HepG2 (cell line): ENCODE data around the gene SLC44A4. TPM values are rescaled to one million over a fixed set of nuclear protein-coding genes. Genes with fewer than 3 reads are reported as not detected.
A peak's percentile ranks its signal among the peaks of the same experiment; 100 is the strongest.

Experiments
- ASH2L ChIP-seq: fragments of 300-600, 200-600 bp; sonication (generic); IDR thresholded peaks from 2 replicates; pipeline ENCODE4 v1.7.0; 2017; ENCODE audit warnings: low read depth, mild to moderate bottlenecking, moderate library complexity, mixed read lengths, low read length; ENCODE audit not compliant: insufficient read length
- ATF7-NPFF ChIP-seq: sonication (generic); formaldehyde crosslinking; IDR thresholded peaks from 2 replicates; pipeline ENCODE4 v1.8.1; 2023; ENCODE audit warnings: mild to moderate bottlenecking, low read depth, missing genetic modification reagents, moderate library complexity
- CENPX ChIP-seq: sonication (generic); formaldehyde crosslinking; IDR thresholded peaks from 2 replicates; pipeline ENCODE4 v1.9.0; 2021; ENCODE audit warnings: mild to moderate bottlenecking, missing genetic modification reagents, moderate library complexity
- GABPB1 ChIP-seq: IDR thresholded peaks from 2 replicates; pipeline ENCODE4 v1.6.1; 2016; ENCODE audit warnings: mild to moderate bottlenecking, missing genetic modification reagents, moderate library complexity, missing compliant biosample characterization
- KDM4B ChIP-seq: sonication (generic); formaldehyde crosslinking; IDR thresholded peaks from 2 replicates; pipeline ENCODE4 v1.4.0; 2020; ENCODE audit warnings: missing genetic modification reagents
- MED1 ChIP-seq: sonication (generic); formaldehyde crosslinking; IDR thresholded peaks from 2 replicates; pipeline ENCODE4 v1.4.0; 2020; ENCODE audit warnings: missing genetic modification reagents
- RBAK ChIP-seq: sonication (generic); formaldehyde crosslinking; IDR thresholded peaks from 2 replicates; pipeline ENCODE4 v1.5.1; 2020; ENCODE audit warnings: mild to moderate bottlenecking, missing genetic modification reagents
- RFX3 ChIP-seq: IDR thresholded peaks from 2 replicates; pipeline ENCODE4 v1.6.1; 2016; ENCODE audit warnings: missing biosample characterization, missing genetic modification reagents
- ZFX ChIP-seq: sonication (generic); formaldehyde crosslinking; IDR thresholded peaks from 2 replicates; pipeline ENCODE4 v1.4.0; 2020; ENCODE audit warnings: mild to moderate bottlenecking, low read depth, missing genetic modification reagents, moderate library complexity
- ZNF44 ChIP-seq: sonication (generic); formaldehyde crosslinking; IDR thresholded peaks from 2 replicates; pipeline ENCODE4 v1.5.1; 2020; ENCODE audit warnings: mild to moderate bottlenecking, missing genetic modification reagents
- polyA plus RNA-seq, 8 experiments: library from polyadenylated mRNA; depleted of rRNA in 3 of 8; stranded (reverse) in 7 of 8; unstranded in 1 of 8; fragments of >200 nt; fragmentation: Illumina TruSeq in 4 of 8; extraction: Trizol in 4 of 8; gene quantifications; 2 replicates each; pipeline versions ENCODE4 v1.2.1 to v1.2.3, GENCODE V29; 2011 to 2016; ENCODE audit warnings: low read depth in 4 of 8, missing spikeins in 1 of 8, mixed read lengths in 1 of 8; ENCODE audit not compliant: insufficient read depth in 1 of 8
- total RNA-seq, 5 experiments: library from RNA; depleted of rRNA; stranded (reverse); fragments of >200 nt; fragmentation: Illumina TruSeq; extraction: Trizol; gene quantifications; 2 replicates each; pipeline ENCODE4 v1.2.3, GENCODE V29; 2016; ENCODE audit warnings: low read depth in 1 of 5
- TF ChIP-seq, protein P1 (sequence below): sonication (generic); formaldehyde crosslinking; IDR thresholded peaks from 2 replicates; pipeline ENCODE4 v1.4.0; 2020; ENCODE audit warnings: missing genetic modification reagents
- TF ChIP-seq, protein P2 (sequence below): sonication (generic); formaldehyde crosslinking; IDR thresholded peaks from 2 replicates; pipeline ENCODE4 v1.4.0; 2020; ENCODE audit warnings: low read depth, missing genetic modification reagents
- TF ChIP-seq, protein P3 (sequence below): sonication (generic); formaldehyde crosslinking; IDR thresholded peaks from 2 replicates; pipeline ENCODE4 v1.9.0; 2022; ENCODE audit warnings: missing genetic modification reagents, mild to moderate bottlenecking, borderline replicate concordance
- TF ChIP-seq, protein P4 (sequence below): sonication (generic); formaldehyde crosslinking; IDR thresholded peaks from 2 replicates; pipeline ENCODE4 v1.5.1; 2020; ENCODE audit warnings: missing genetic modification reagents, mild to moderate bottlenecking, borderline replicate concordance
- TF ChIP-seq, protein P5 (sequence below): IDR thresholded peaks from 2 replicates; pipeline ENCODE4 v1.6.1; 2012; ENCODE audit warnings: low read depth, low read length, improper control_type of control experiment

The SLC44A4 gene
- total and polyA plus RNA-seq, 2 of the 13 experiments (the other 11 are each of a cell fraction or from before 2014, with no cell fraction given), result 3.5 to 5.9 TPM

DNA sequence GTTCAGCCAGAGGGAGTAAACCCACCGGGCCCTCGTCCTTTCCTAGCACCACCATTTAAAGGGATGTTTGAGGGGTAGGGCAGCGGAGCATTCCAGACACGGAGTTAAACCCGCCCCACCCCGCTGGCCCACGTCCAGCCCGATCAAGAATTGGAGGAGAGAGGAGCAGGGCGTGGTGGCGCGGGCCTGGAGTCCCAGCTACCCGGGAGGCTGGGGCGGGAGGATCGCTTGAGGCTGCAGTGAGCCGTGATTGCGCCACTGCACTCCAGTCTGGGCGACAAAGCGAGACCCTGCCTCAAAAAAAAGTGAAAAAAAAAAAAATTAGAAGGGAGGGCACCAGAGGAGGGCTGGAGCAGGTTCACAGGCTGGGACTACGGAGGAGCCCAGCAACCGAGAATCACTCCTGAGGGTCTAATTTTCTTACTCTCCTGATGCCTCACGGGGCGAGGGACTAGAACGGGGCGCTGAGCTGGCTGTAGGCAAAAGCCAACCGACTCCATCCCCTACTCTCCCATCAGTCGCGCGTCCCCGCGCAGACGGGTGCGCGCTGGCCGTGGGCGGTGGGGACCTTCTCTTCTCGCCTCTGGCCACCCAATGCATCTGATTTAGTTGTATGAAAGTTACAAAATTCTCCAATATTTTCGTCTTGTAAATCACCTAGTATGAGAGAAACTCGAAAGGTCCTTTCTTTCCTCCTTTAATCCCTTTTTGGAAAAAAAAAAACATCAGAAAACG is 57.3 kb downstream of the SLC44A4 start (continued):
- TF ChIP-seq, protein P1, sequence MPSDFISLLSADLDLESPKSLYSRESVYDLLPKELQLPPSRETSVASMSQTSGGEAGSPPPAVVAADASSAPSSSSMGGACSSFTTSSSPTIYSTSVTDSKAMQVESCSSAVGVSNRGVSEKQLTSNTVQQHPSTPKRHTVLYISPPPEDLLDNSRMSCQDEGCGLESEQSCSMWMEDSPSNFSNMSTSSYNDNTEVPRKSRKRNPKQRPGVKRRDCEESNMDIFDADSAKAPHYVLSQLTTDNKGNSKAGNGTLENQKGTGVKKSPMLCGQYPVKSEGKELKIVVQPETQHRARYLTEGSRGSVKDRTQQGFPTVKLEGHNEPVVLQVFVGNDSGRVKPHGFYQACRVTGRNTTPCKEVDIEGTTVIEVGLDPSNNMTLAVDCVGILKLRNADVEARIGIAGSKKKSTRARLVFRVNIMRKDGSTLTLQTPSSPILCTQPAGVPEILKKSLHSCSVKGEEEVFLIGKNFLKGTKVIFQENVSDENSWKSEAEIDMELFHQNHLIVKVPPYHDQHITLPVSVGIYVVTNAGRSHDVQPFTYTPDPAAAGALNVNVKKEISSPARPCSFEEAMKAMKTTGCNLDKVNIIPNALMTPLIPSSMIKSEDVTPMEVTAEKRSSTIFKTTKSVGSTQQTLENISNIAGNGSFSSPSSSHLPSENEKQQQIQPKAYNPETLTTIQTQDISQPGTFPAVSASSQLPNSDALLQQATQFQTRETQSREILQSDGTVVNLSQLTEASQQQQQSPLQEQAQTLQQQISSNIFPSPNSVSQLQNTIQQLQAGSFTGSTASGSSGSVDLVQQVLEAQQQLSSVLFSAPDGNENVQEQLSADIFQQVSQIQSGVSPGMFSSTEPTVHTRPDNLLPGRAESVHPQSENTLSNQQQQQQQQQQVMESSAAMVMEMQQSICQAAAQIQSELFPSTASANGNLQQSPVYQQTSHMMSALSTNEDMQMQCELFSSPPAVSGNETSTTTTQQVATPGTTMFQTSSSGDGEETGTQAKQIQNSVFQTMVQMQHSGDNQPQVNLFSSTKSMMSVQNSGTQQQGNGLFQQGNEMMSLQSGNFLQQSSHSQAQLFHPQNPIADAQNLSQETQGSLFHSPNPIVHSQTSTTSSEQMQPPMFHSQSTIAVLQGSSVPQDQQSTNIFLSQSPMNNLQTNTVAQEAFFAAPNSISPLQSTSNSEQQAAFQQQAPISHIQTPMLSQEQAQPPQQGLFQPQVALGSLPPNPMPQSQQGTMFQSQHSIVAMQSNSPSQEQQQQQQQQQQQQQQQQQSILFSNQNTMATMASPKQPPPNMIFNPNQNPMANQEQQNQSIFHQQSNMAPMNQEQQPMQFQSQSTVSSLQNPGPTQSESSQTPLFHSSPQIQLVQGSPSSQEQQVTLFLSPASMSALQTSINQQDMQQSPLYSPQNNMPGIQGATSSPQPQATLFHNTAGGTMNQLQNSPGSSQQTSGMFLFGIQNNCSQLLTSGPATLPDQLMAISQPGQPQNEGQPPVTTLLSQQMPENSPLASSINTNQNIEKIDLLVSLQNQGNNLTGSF (CRISPR knock-in tag), result no peak
- TF ChIP-seq, protein P2, sequence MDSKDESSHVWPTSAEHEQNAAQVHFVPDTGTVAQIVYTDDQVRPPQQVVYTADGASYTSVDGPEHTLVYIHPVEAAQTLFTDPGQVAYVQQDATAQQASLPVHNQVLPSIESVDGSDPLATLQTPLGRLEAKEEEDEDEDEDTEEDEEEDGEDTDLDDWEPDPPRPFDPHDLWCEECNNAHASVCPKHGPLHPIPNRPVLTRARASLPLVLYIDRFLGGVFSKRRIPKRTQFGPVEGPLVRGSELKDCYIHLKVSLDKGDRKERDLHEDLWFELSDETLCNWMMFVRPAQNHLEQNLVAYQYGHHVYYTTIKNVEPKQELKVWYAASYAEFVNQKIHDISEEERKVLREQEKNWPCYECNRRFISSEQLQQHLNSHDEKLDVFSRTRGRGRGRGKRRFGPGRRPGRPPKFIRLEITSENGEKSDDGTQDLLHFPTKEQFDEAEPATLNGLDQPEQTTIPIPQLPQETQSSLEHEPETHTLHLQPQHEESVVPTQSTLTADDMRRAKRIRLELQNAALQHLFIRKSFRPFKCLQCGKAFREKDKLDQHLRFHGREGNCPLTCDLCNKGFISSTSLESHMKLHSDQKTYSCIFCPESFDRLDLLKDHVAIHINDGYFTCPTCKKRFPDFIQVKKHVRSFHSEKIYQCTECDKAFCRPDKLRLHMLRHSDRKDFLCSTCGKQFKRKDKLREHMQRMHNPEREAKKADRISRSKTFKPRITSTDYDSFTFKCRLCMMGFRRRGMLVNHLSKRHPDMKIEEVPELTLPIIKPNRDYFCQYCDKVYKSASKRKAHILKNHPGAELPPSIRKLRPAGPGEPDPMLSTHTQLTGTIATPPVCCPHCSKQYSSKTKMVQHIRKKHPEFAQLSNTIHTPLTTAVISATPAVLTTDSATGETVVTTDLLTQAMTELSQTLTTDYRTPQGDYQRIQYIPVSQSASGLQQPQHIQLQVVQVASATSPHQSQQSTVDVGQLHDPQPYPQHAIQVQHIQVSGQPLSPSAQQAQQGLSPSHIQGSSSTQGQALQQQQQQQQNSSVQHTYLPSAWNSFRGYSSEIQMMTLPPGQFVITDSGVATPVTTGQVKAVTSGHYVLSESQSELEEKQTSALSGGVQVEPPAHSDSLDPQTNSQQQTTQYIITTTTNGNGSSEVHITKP (CRISPR knock-in tag), result no peak
- TF ChIP-seq KDM4B (CRISPR knock-in tag) (no peak), ASH2L (peak; percentile 44), RFX3 (CRISPR knock-in tag) (no peak), MED1 (CRISPR knock-in tag) (no peak), RBAK (no peak), ATF7-NPFF (CRISPR knock-in tag) (0 out of 2 replicates have a peak, but pooled peaks have one; percentile 41), CENPX (CRISPR knock-in tag) (no peak), GABPB1 (CRISPR knock-in tag) (peak; percentile 39; the same call in 1 of the 2 replicates), ZNF44 (CRISPR knock-in tag) (no peak), ZFX (CRISPR knock-in tag) (no peak)
- TF ChIP-seq, protein P3, sequence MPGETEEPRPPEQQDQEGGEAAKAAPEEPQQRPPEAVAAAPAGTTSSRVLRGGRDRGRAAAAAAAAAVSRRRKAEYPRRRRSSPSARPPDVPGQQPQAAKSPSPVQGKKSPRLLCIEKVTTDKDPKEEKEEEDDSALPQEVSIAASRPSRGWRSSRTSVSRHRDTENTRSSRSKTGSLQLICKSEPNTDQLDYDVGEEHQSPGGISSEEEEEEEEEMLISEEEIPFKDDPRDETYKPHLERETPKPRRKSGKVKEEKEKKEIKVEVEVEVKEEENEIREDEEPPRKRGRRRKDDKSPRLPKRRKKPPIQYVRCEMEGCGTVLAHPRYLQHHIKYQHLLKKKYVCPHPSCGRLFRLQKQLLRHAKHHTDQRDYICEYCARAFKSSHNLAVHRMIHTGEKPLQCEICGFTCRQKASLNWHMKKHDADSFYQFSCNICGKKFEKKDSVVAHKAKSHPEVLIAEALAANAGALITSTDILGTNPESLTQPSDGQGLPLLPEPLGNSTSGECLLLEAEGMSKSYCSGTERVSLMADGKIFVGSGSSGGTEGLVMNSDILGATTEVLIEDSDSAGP, result peak; percentile 32; the same call in 1 of the 2 replicates
- TF ChIP-seq, protein P4, sequence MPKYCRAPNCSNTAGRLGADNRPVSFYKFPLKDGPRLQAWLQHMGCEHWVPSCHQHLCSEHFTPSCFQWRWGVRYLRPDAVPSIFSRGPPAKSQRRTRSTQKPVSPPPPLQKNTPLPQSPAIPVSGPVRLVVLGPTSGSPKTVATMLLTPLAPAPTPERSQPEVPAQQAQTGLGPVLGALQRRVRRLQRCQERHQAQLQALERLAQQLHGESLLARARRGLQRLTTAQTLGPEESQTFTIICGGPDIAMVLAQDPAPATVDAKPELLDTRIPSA, result no peak
- TF ChIP-seq, protein P5, sequence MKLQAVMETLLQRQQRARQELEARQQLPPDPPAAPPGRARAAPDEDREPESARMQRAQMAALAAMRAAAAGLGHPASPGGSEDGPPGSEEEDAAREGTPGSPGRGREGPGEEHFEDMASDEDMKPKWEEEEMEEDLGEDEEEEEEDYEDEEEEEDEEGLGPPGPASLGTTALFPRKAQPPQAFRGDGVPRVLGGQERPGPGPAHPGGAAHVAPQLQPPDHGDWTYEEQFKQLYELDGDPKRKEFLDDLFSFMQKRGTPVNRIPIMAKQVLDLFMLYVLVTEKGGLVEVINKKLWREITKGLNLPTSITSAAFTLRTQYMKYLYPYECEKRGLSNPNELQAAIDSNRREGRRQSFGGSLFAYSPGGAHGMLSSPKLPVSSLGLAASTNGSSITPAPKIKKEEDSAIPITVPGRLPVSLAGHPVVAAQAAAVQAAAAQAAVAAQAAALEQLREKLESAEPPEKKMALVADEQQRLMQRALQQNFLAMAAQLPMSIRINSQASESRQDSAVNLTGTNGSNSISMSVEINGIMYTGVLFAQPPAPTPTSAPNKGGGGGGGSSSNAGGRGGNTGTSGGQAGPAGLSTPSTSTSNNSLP, result no peak
